PC-9 (cell line): Measurements from ENCODE around the gene ARHGAP30. TPM values are rescaled to one million over a fixed set of nuclear protein-coding genes. Genes with fewer than 3 reads are reported as not detected.
"Not testable (repeated sequence)": the region's sequence is repeated elsewhere in the genome, so short reads cannot be mapped to it uniquely, and the experiment has no call there.

Experiments
- BruUV-seq: library from RNA; stranded (reverse); fragments of 400-500 nt; replicated peaks from 2 replicates; lab custom pipeline; 2021; lab: Mats Ljungman, UMichigan
- CTCF ChIA-PET: fragments of 300-600 bp; sonication (Branson Sonifier 250); formaldehyde crosslinking; loops from one replicate; lab custom pipeline; 2022; ENCODE audit warnings: antibody characterized with exemption; lab: Charles Lee
- POLR2A ChIA-PET: fragments of 300-600 bp; sonication (Branson Sonifier 250); formaldehyde crosslinking; loops from one replicate; lab custom pipeline; 2022; ENCODE audit warnings: antibody characterized with exemption; ENCODE audit not compliant: unreplicated experiment; lab: Charles Lee
- DNase-seq, 2 experiments: peaks; one replicate each; pipeline versions ENCODE4 v3.0.0 to v3.0.0-alpha.2; 2015 to 2022; ENCODE audit warnings: mixed read lengths in 1 of 2
- H2AFZ ChIP-seq: fragments of 200-600 bp; sonication (generic); 2 replicates; pipeline ENCODE4 v1.8.1; 2017; ENCODE audit warnings: antibody characterized with exemption
- H3F3A ChIP-seq: fragments of 200-600 bp; sonication (generic); 2 replicates; pipeline ENCODE4 v1.8.1; 2017; ENCODE audit warnings: antibody characterized with exemption, mild to moderate bottlenecking, low read depth; ENCODE audit not compliant: insufficient read depth
- H3K27ac ChIP-seq: fragments of 200-600 bp; sonication (generic); 2 replicates; pipeline ENCODE4 v1.6.1; 2016; ENCODE audit warnings: mixed run types
- H3K27me3 ChIP-seq: fragments of 200-600 bp; sonication (generic); 2 replicates; pipeline ENCODE4 v1.6.1; 2016; ENCODE audit warnings: low read depth, mixed run types; ENCODE audit not compliant: insufficient read depth
- H3K36me3 ChIP-seq: fragments of 200-600 bp; sonication (generic); 2 replicates; pipeline ENCODE4 v1.6.1; 2016; ENCODE audit warnings: low read depth, mixed run types
- H3K4me1 ChIP-seq: fragments of 200-600 bp; sonication (generic); replicated peaks from 2 replicates; pipeline ENCODE4 v1.6.1; 2016; ENCODE audit warnings: mixed run types; ENCODE audit not compliant: insufficient read depth
- H3K4me2 ChIP-seq: fragments of 200-600 bp; sonication (generic); 2 replicates; pipeline ENCODE4 v1.6.1; 2017; ENCODE audit warnings: mixed run types
- H3K4me3 ChIP-seq: fragments of 200-600 bp; sonication (generic); 2 replicates; pipeline ENCODE4 v1.6.1; 2016; ENCODE audit warnings: mixed run types
- H3K79me2 ChIP-seq: fragments of 200-600 bp; sonication (generic); 2 replicates; pipeline ENCODE4 v1.6.1; 2017; ENCODE audit warnings: low read depth, mixed run types
- H3K9me2 ChIP-seq: fragments of 200-600 bp; sonication (generic); 2 replicates; pipeline ENCODE4 v1.8.1; 2017; ENCODE audit warnings: mild to moderate bottlenecking; ENCODE audit not compliant: insufficient read depth
- H3K9me3 ChIP-seq: fragments of 200-600 bp; sonication (generic); 2 replicates; pipeline ENCODE4 v1.8.1; 2016; ENCODE audit warnings: low read depth; ENCODE audit not compliant: insufficient read depth
- H4K20me1 ChIP-seq: fragments of 200-600 bp; sonication (generic); 2 replicates; pipeline ENCODE4 v1.8.1; 2017; ENCODE audit not compliant: insufficient read depth
- CTCF ChIP-seq: fragments of 200-600 bp; sonication (generic); conservative IDR thresholded peaks from 2 replicates; pipeline ENCODE4 v1.6.1; 2017; ENCODE audit warnings: mixed run types, antibody characterized with exemption, mild to moderate bottlenecking, moderate library complexity
- EZH2 ChIP-seq: fragments of 200-600 bp; sonication (generic); IDR thresholded peaks from 2 replicates; pipeline ENCODE4 v1.8.0; 2017; ENCODE audit warnings: antibody characterized with exemption, low read depth
- intact Hi-C: fragments of 100-400 bp; cut with micrococcal nuclease; formaldehyde crosslinking; loops from one replicate; pipeline ENCODE4 v1.10.0; 2022; ENCODE audit not compliant: unreplicated experiment
- total RNA-seq: library from RNA; stranded (reverse); gene quantifications from 2 replicates; pipeline ENCODE4 v1.2.3, GENCODE V29; 2021

ARHGAP30 gene
- total RNA-seq, 1 experiment from 2014 or later, result 0.46 TPM

GRCh38 chr1:161018631-161018930 lies 51.1 kb downstream of the ARHGAP30 start:
- TF ChIP-seq CTCF, result no peak
- no peak for TF ChIP-seq EZH2
- Histone ChIP-seq H3F3A (peaks cover 58% of the 10 kb centered on the region), H3K4me2 (peak overlapping the region; percentile 93), H2AFZ (no peak overlapping the region), H3K9me2 (no peaks in the 10 kb centered on the region), H3K27ac (no peak overlapping the region), H3K4me1 (peaks cover 75% of the 10 kb centered on the region), H3K36me3 (no peaks in the 10 kb centered on the region), H3K4me3 (peak overlapping the region; percentile 93; the same call in 1 of the 2 replicates), H3K9me3 (no peaks in the 10 kb centered on the region), H3K27me3 (no peaks in the 10 kb centered on the region), H4K20me1 (peaks cover 28% of the 10 kb centered on the region), H3K79me2 (peaks cover 67% of the 10 kb centered on the region)
- POLR2A ChIA-PET, result interaction anchor here (0.6 kb wide), 1 partner anchor 200 kb away, joined by 3 read pairs; no protein-coding TSS in a partner anchor
- CTCF ChIA-PET, result interaction anchor here (0.6 kb wide), 1 partner anchor 72 kb away, joined by 3 read pairs; no protein-coding TSS in a partner anchor
- intact Hi-C loops, result no loop called here
- BruUV-seq, result no TSS peak
- no peak for DNase-seq

DNA sequence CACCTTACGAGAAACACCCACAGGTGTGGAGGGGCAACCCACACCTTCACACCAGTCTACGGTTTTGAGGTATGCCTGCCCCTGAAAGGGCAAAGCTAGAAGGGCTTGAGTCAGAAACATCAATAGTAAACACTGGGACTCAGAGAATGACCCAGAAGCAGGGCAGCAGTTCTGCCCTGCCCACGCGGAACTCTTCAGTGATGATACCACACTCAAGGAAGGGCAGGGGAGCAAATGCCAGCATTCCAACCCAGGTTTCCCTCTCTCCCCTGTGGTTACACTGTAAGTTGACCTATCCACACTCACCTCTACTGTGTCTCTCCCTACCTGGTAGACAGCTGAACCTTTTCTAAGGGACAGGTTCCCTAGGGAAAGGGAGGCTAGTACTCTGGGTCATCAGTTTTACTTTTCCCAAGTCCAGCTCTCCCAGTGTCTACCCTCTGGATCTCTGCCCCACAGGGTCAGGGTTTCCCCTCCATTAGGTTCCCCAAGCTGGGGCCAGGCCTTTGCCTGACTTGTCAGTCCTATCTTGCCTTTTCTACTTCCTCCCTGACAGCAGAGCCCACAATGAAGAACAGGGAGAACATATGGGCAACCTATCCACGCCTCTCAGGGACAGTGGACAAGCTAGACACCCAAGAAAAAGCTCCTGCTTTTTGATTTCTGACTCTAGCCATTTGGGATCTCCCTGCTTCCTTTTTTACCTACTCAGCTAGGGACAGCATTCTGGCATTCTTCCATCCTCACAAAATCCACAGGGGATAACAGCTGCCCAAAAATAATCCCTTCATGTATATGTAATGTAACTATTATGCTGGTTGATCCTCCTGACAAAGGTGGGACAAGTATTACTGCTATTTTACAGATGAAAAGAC lies 51.7 kb downstream of the ARHGAP30 start:
- H3K4me2 ChIP-seq, result peak overlapping the region; percentile 93
- H3K79me2 ChIP-seq, result peaks cover 73% of the 10 kb centered on the region
- intact Hi-C loops, result no loop called here
- H2AFZ ChIP-seq, result no peak overlapping the region
- no peaks in the 10 kb centered on the region for H3K9me3 ChIP-seq
- no peak for TF ChIP-seq EZH2
- peak overlapping the region; percentile 27; the same call in 1 of the 2 replicates for H3K27ac ChIP-seq
- no peak for DNase-seq
- H4K20me1 ChIP-seq, result peaks cover 28% of the 10 kb centered on the region
- ChIA-PET CTCF (interaction anchor here (0.6 kb wide), 2 partner anchors 27 to 72 kb away, joined by 3 read pairs; no protein-coding TSS in a partner anchor), POLR2A (interaction anchor here (0.6 kb wide), 1 partner anchor 201 kb away, joined by 3 read pairs; no protein-coding TSS in a partner anchor)
- H3K4me3 ChIP-seq, result no peak overlapping the region
- peaks cover 81% of the 10 kb centered on the region for H3K4me1 ChIP-seq
- BruUV-seq, result no TSS peak
- no peaks in the 10 kb centered on the region for H3K9me2 ChIP-seq
- no peaks in the 10 kb centered on the region for H3K36me3 ChIP-seq
- H3K27me3 ChIP-seq, result no peaks in the 10 kb centered on the region
- H3F3A ChIP-seq, result peaks cover 60% of the 10 kb centered on the region

GRCh38 chr1:161017181-161017580 lies 52.5 kb downstream of the ARHGAP30 start:
- CTCF ChIA-PET, H3K36me3 ChIP-seq, H3K9me3 ChIP-seq, H2AFZ ChIP-seq, intact Hi-C loops, H3K4me3 ChIP-seq, H3K9me2 ChIP-seq, H3K27me3 ChIP-seq, DNase-seq, POLR2A ChIA-PET, BruUV-seq: not testable (repeated sequence)
- H4K20me1 ChIP-seq, result peaks cover 28% of the 10 kb centered on the region
- peak overlapping the region; percentile 38; the same call in 1 of the 2 replicates for H3K27ac ChIP-seq
- peaks cover 80% of the 10 kb centered on the region for H3K79me2 ChIP-seq
- H3K4me1 ChIP-seq, result peaks cover 78% of the 10 kb centered on the region
- peak overlapping the region; percentile 93 for H3K4me2 ChIP-seq
- peaks cover 56% of the 10 kb centered on the region for H3F3A ChIP-seq

- H3F3A ChIP-seq, result peaks cover 51% of the 10 kb centered on the region
- peak overlapping the region; percentile 93; the same call in 1 of the 2 replicates for H3K4me2 ChIP-seq
- H3K27me3 ChIP-seq, intact Hi-C loops, POLR2A ChIA-PET, H3K4me3 ChIP-seq, H3K36me3 ChIP-seq, DNase-seq, H3K9me2 ChIP-seq, CTCF ChIA-PET, H2AFZ ChIP-seq, H3K9me3 ChIP-seq, BruUV-seq: not testable (repeated sequence)
- H3K27ac ChIP-seq, result peak overlapping the region; percentile 40
- peaks cover 28% of the 10 kb centered on the region for H4K20me1 ChIP-seq
- peaks cover 73% of the 10 kb centered on the region for H3K4me1 ChIP-seq
- peaks cover 85% of the 10 kb centered on the region for H3K79me2 ChIP-seq
Measured at GRCh38 chr1:161016683-161017082, 53.0 kb downstream of the ARHGAP30 start.
